Ascending aorta (tissue), 2 donors: ENCODE results near the gene ERMN. TPM values are rescaled to one million over a fixed set of nuclear protein-coding genes. Genes with fewer than 3 reads are reported as not detected.

Source experiments
- DNase-seq, 2 donors: peaks; one replicate each; pipeline ENCODE4 v3.0.0-alpha.2; 2019; ENCODE audit warnings: low spot score in 2 of 2
- H3K27ac ChIP-seq, 2 donors: fragments of 200-600 bp; sonication (generic); one replicate each; pipeline ENCODE4 v1.5.1; 2016 to 2017; ENCODE audit warnings: mild to moderate bottlenecking in 1 of 2
- H3K27me3 ChIP-seq: fragments of 200-600 bp; sonication (generic); one replicate; pipeline ENCODE4 v1.5.1; 2017
- H3K36me3 ChIP-seq, 2 donors: fragments of 200-600 bp; sonication (generic); one replicate each; pipeline ENCODE4 v1.5.1; 2016
- H3K4me1 ChIP-seq, 2 donors: fragments of 200-600 bp; sonication (generic); one replicate each; pipeline ENCODE4 v1.5.1; 2016 to 2017; ENCODE audit warnings: mild to moderate bottlenecking in 1 of 2
- H3K4me3 ChIP-seq, 2 donors: fragments of 200-600 bp; sonication (generic); one replicate each; pipeline ENCODE4 v1.5.1; 2016 to 2017; ENCODE audit warnings: mild to moderate bottlenecking in 1 of 2
- H3K9me3 ChIP-seq, 2 donors: fragments of 200-600 bp; sonication (generic); one replicate each; pipeline ENCODE4 v1.5.1; 2016
- CTCF ChIP-seq, 3 experiments: fragments of 200-600 bp in 2 of 3; fragments of 450-650 bp in 1 of 3; sonication (generic) in 2 of 3; IDR thresholded peaks; one replicate each; pipeline ENCODE4 v1.5.1; 2016 to 2019; ENCODE audit warnings: antibody characterized with exemption in 3 of 3, mild to moderate bottlenecking in 1 of 3, moderate library complexity in 1 of 3
- intact Hi-C: fragments of 100-400 bp; cut with DNase I; formaldehyde crosslinking; loops from one replicate; pipeline ENCODE4 v1.15.1; 2023
- total RNA-seq: library from RNA; depleted of rRNA; stranded (reverse); fragments of >200 nt; gene quantifications from one replicate; pipeline ENCODE4 v1.1.0, GENCODE V29; 2016

Gene ERMN
- total RNA-seq, 1 donor from 2014 or later: not detected

DNA sequence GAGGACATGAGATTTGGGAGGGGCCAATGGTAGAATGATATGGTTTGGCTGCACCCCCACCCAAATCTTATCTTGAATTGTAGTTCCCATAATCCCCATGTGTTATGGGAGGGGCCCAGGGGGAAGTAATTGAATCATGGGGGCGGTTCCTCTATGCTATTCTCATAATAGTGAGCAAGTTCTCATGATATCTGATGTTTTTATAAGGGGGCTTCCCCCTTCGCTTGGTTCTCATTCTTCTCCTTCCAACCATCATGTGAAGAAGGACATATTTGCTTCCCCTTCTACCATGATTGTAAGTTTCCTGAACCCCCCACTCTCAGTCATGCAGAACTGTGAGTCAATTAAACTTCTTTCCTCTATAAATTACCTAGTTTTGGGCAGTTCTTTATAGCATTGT, 37.0 kb upstream of the ERMN start:
- Histone ChIP-seq H3K27me3 (no peaks in the 10 kb centered on the region), H3K9me3 (no peaks in the 10 kb centered on the region), H3K36me3 (no peaks in the 10 kb centered on the region), H3K4me3 (no peak overlapping the region), H3K4me1 (no peaks in the 10 kb centered on the region), H3K27ac (no peak overlapping the region)
- intact Hi-C loops: no loop called here
- DNase-seq: no peak
- TF ChIP-seq CTCF (IDR thresholded peaks at IDR 0.05): no peak

GRCh38 chr2:157361526-157361925, 35.9 kb upstream of the ERMN start:
- intact Hi-C loops: no loop called here

DNA sequence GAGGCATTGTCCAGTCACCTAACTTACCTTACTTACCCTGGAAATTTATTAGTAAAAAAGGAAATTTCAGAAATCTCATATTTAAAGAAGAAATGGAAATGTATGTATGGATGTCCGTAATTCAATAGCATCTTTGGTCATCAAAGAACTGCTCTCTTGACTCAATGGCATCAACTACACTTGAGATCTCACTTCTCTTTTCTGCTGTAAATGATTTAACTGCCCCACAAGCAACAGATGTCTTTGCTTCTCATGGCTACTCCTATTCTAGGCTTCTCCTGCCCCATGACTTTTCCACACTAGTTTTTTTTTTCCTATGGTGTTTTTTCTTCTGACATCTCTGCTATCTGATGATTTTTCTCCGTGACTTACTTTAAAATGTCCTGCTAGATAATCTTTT, 34.0 kb upstream of the ERMN start:
- DNase-seq: no peak
- H3K27me3 ChIP-seq: no peaks in the 10 kb centered on the region
- intact Hi-C loops: no loop called here
- H3K36me3 ChIP-seq: no peaks in the 10 kb centered on the region
- no peak for TF ChIP-seq CTCF (IDR thresholded peaks at IDR 0.05)
- H3K27ac ChIP-seq: no peak overlapping the region
- no peaks in the 10 kb centered on the region for H3K4me1 ChIP-seq
- H3K9me3 ChIP-seq: no peaks in the 10 kb centered on the region
- H3K4me3 ChIP-seq: no peak overlapping the region

More at GRCh38 chr2:157361526-157361925, 35.9 kb upstream of the ERMN start:
- no peaks in the 10 kb centered on the region for H3K36me3 ChIP-seq
- H3K27me3 ChIP-seq: no peaks in the 10 kb centered on the region
- H3K27ac ChIP-seq: no peak overlapping the region
- H3K9me3 ChIP-seq: no peaks in the 10 kb centered on the region
- H3K4me1 ChIP-seq: no peaks in the 10 kb centered on the region
- no peak for DNase-seq
- H3K4me3 ChIP-seq: no peak overlapping the region
- no peak for TF ChIP-seq CTCF (IDR thresholded peaks at IDR 0.05)

- Histone ChIP-seq H3K27ac (no peak overlapping the region), H3K36me3 (no peaks in the 10 kb centered on the region), H3K4me1 (no peaks in the 10 kb centered on the region), H3K4me3 (no peak overlapping the region), H3K9me3 (no peaks in the 10 kb centered on the region), H3K27me3 (no peaks in the 10 kb centered on the region)
- no peak for DNase-seq
- no peak for TF ChIP-seq CTCF (IDR thresholded peaks at IDR 0.05)
- intact Hi-C loops: no loop called here
Measured at GRCh38 chr2:157355618-157356017, 30.0 kb upstream of the ERMN start.

- no peak for DNase-seq
- H3K36me3 ChIP-seq: no peaks in the 10 kb centered on the region
- H3K9me3 ChIP-seq: no peaks in the 10 kb centered on the region
- H3K27ac ChIP-seq: no peak overlapping the region
- TF ChIP-seq CTCF (IDR thresholded peaks at IDR 0.05): no peak
- H3K4me1 ChIP-seq: no peaks in the 10 kb centered on the region
- H3K27me3 ChIP-seq: no peaks in the 10 kb centered on the region
- no peak overlapping the region for H3K4me3 ChIP-seq
- intact Hi-C loops: no loop called here
Measured at GRCh38 chr2:157349949-157350515, 24.4 kb upstream of the ERMN start.
